ENCODE results near the gene CHSY1. TPM values are rescaled to one million over a fixed set of nuclear protein-coding genes. Genes with fewer than 3 reads are reported as not detected.

Gene CHSY1
- total and polyA plus RNA-seq, 2 of the 4 experiments (the other 2 are of a cell fraction), result 40.9 to 53.2 TPM

GRCh38 chr15:101256757-101257156 lies 4.9 kb upstream of the CHSY1 start:
- Histone ChIP-seq H2BK15ac (ENCODE audit: low read depth, low read length) (no peak overlapping the region), H2AK5ac (ENCODE audit: low read depth, low read length) (0 out of 2 replicates have a peak overlapping the region, but pooled peaks have one; percentile 35), H3K4me2 (ENCODE audit: low read depth, low read length) (no peak overlapping the region), H3K4me1 (ENCODE audit: control insufficient read depth, insufficient read depth, low read length) (peaks cover 10% of the 10 kb centered on the region), H4K5ac (ENCODE audit: low read depth, low read length) (no peak overlapping the region), H2AK9ac (replicated peaks; ENCODE audit: low read depth, low read length, poor library complexity) (no peak overlapping the region), H3K79me1 (ENCODE audit: low read depth in 1 of 2, low read length in 2 of 2) (peaks cover 0 to 11% of the 10 kb centered on the region in 2 experiments; a peak in 2 of 4 replicates), H3K9me1 (ENCODE audit: insufficient read depth, low read length) (no peaks in the 10 kb centered on the region), H3K4me3 (ENCODE audit: insufficient read depth, low read depth, low read length) (no peak overlapping the region), H3K18ac (ENCODE audit: low read depth, low read length) (no peak overlapping the region), H2BK20ac (ENCODE audit: low read depth, low read length) (no peak overlapping the region), H3K27ac (ENCODE audit: insufficient read depth, low read length) (no peak overlapping the region), H3K9me3 (ENCODE audit: control insufficient read depth, insufficient read depth, low read length) (no peaks in the 10 kb centered on the region), H3K36me3 (ENCODE audit: control insufficient read depth, insufficient read depth, low read length) (no peaks in the 10 kb centered on the region), H2BK5ac (ENCODE audit: low read depth, low read length, poor library complexity, severe bottlenecking) (no peak overlapping the region), H3K27me3 (ENCODE audit: control insufficient read depth, insufficient read depth, low read length) (no peaks in the 10 kb centered on the region), H4K8ac (ENCODE audit: low read depth in 2 of 2, low read length in 2 of 2) (no peak overlapping the region), H3K23ac (ENCODE audit: low read depth, low read length) (no peak overlapping the region), H2BK120ac (ENCODE audit: low read depth, low read length) (no peak overlapping the region), H3K9ac (ENCODE audit: low read depth, low read length) (no peak overlapping the region), H4K20me1 (ENCODE audit: insufficient read depth, low read length) (no peaks in the 10 kb centered on the region), H3K56ac (ENCODE audit: extremely low read depth, insufficient read depth, low read length) (no peak overlapping the region), H3K4ac (ENCODE audit: low read depth, low read length) (no peak overlapping the region), H4K91ac (ENCODE audit: insufficient read depth, low read depth, low read length) (no peak overlapping the region), H2AFZ (replicated peaks; ENCODE audit: low read length, poor library complexity) (no peak overlapping the region), H3K14ac (replicated peaks; ENCODE audit: low read depth, low read length) (no peak overlapping the region)
- intact Hi-C loops (cut with micrococcal nuclease), result loop anchor here (5.0 kb wide), 2 partner anchors 339 to 629 kb away; partner anchors contain the start of gene LRRK1
- CTCF ChIA-PET, result interaction anchor here (2.8 kb wide), 1 partner anchor 241 kb away, joined by 17 read pairs; no protein-coding TSS in a partner anchor
- TF ChIP-seq CTCF (conservative IDR thresholded peaks at IDR 0.05; ENCODE audit: low read depth, low read length) (peak; percentile 30; the same call in 1 of the 2 replicates), USF2 (IDR thresholded peaks at IDR 0.05; ENCODE audit: low read depth, low read length) (no peak)
- in situ Hi-C loops (cut with MboI; ENCODE audit: low sequenced_read_pairs), result loop anchor here (5.0 to 25.0 kb wide), 4 partner anchors 164 to 544 kb away; partner anchors contain the start of gene LRRK1
- POLR2A ChIA-PET (ENCODE audit: unreplicated experiment), result no interaction called here
- no CpG with 5 or more reads among the region's 6 CpGs for WGBS, 2 experiments (ENCODE audit: extremely low coverage in 2 of 2, insufficient read length in 1 of 2)
- ATAC-seq (ENCODE audit: low read depth) (no peak), DNase-seq (no peak)
- no TSS peak for BruUV-seq (replicated peaks)
- dilution Hi-C loops (cut with HindIII; ENCODE audit: low sequenced_read_pairs, unreplicated experiment), result no loop called here
